COLO829 (cell line): ENCODE measurements around the gene PSTPIP2.
"Not testable (repeated sequence)": the region's sequence is repeated elsewhere in the genome, so short reads cannot be mapped to it uniquely, and the experiment has no call there.

ENCODE experiments used
- DNase-seq: peaks from one replicate; pipeline ENCODE4 v3.0.0; 2012; ENCODE audit warnings: low spot score

PSTPIP2 gene, protein sequence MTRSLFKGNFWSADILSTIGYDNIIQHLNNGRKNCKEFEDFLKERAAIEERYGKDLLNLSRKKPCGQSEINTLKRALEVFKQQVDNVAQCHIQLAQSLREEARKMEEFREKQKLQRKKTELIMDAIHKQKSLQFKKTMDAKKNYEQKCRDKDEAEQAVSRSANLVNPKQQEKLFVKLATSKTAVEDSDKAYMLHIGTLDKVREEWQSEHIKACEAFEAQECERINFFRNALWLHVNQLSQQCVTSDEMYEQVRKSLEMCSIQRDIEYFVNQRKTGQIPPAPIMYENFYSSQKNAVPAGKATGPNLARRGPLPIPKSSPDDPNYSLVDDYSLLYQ

DNA sequence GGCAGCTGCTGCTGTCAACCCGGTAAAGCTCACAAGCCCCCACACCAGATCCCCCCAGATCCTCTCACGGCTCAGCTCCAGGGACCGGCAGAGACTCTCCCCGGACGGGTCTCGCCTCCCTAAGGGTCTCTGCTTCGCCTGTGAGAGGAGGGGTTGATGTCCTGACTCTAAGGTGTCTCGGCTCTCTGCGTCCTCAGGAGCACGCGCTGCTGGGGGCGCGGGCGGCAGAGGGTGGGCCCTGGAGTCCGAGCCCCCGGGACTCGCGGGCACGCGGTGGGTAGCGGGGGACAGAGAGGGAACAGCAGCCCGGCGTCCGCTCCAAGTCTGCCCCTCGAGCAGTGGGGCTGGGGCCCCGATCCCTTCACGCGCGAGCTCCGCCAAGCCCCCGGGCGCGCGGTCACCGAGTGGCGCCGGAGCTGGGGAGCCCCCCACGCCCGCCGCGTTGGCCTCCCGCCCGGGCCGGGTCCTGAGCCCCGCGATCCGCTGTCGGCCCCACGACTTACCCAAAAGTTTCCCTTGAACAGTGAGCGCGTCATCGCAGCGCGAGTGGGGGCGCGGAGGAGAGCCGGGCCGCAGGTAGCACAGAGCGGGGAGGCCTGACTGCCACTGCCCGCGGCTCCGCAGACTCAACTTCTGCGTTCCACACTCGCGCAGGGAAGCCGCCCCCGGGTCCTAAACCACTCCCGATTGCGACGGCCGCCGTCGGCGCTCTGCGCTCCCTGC, at the start of gene PSTPIP2:
Gene PSTPIP2, minus strand, starts transcription at position 608 of the 723 bp plus-strand sequence. Its CDS starts 72 bp downstream, at position 536.
- DNase-seq, result no peak

DNA sequence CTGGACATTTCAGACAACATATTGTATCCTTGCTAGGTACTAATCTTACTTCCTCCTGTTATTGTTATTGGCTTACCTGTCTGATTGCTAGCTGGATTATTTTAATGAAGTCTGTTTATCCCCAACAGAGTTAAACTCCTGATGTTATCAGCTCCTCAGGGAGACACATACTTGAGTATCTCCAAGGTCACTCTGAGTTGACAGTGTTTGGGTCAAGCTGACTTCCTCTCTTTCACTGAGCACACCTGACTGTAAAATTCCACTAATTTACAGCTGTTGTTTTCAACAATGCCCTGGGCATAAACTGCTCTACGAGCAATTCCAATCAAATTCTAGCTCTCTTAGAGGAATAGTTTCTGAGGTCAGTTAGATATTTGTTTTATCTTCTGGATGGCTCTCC, 41.7 kb upstream of the PSTPIP2 start:
- no peak for DNase-seq

DNA sequence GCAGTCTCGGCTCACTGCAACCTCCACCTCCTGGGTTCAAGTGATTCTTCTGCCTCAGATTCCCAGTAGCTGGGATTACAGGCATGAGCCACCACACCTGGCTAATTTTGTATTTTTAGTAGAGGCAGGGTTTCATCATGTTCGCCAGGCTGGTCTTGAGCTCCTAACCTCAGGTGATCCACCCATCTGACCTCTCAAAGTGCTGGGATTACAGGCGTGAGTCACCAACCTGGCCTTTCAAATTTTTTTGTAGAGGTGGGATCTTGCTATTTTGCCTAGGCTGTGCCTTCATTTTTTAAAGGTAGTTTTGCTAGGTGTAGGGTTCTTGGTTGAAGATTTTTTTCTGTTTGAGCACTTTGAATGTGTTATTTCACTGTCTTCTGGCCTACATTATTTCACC, 38.3 kb upstream of the PSTPIP2 start:
- no peak for DNase-seq

DNA sequence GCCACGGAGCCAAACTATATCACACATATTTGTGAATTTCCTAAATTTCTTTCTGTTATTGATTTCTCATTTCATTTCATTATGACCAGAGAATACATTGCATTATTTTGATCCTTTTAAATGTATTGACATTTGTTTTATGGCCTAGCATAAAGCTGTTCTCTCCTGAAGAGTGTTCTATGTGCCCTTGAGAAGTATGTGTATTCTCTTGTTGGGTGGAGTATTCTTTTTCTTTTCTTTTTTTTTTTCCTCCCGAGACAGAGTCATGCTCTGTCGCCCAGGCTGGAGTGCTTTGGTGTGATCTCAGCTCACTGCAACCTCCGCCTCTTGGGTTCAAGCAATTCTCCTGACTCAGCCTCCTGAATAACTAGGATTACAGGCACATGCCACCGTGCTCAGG, 37.3 kb upstream of the PSTPIP2 start:
- no peak for DNase-seq

DNA sequence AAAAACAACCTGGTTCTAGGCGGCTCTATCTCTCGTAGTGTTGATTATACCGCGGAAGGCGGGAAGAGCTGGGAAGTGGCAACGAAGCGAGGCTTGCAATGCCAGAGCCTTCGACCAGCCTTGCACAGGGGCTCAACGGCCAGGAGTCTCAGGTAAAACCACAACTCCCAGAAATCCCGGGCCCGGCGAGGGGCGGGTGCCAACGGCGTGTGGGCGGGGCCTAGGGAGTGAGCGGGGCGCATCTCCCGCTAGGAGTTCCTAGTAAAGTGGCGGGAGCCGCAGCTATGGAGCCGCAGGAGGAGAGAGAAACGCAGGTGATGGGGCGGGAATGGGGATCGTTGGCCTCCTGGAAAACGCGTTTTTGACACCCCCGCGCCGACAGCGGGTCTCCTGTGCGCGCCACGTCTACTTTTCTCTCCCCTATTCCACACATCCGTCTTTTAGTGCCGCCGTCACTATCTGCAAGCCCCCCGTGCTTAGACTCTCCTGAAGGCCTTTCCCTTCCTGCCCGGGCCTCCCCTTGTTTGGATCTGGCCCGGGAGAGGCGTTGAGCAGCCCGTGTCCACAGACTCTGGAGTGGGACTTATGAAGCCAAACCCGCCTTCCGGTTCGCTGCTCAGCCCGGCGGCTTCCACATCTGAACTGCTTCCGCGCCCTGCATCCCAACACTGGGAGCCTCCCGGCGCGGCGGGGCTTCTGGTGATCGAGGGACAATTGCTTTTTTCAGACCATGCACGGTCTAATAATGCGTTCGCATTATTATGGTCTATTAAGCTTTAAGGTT, 32.3 kb upstream of the PSTPIP2 start, which contains the start of gene HAUS1:
Gene HAUS1, plus strand, starts transcription at position 258 of the 784 bp plus-strand sequence. Its CDS starts 27 bp downstream, at position 285.
- DNase-seq, result peak; percentile 84

DNA sequence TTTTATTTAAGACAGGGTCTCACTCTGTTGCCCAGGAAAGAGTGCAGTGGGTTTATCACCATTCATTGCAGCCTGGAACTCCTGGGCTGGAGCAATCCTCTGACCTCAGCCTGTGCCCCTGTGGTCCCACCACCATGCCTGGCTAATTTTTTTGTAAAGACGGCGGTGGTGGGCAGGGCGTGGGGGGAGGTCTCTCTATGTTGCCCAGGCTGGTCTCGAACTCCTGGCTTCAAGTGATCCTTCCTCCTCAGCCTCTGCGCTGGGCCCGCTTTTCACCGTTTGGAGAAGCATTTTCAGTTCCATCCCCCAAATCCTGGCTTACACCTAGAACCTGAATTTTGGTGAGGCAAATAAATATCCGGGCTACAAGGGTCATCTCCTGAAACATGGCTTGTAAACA, 27.4 kb upstream of the PSTPIP2 start:
- no peak for DNase-seq

DNA sequence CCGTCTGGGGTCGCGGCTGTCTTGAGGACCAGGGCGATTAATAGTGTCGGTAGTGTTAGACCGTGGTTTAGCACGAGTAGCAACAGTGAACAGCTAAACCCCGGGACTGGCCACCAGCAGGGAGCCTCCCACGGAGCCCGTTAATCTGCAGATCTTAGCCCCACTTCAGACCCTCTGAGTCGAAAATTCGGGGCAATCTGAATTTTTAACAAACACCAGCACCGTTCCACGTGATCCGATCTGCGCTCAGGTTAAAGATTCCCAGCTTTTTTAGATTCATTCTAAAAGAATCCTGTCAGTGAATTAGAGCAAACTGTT, 26.5 kb upstream of the PSTPIP2 start:
- no peak for DNase-seq

DNA sequence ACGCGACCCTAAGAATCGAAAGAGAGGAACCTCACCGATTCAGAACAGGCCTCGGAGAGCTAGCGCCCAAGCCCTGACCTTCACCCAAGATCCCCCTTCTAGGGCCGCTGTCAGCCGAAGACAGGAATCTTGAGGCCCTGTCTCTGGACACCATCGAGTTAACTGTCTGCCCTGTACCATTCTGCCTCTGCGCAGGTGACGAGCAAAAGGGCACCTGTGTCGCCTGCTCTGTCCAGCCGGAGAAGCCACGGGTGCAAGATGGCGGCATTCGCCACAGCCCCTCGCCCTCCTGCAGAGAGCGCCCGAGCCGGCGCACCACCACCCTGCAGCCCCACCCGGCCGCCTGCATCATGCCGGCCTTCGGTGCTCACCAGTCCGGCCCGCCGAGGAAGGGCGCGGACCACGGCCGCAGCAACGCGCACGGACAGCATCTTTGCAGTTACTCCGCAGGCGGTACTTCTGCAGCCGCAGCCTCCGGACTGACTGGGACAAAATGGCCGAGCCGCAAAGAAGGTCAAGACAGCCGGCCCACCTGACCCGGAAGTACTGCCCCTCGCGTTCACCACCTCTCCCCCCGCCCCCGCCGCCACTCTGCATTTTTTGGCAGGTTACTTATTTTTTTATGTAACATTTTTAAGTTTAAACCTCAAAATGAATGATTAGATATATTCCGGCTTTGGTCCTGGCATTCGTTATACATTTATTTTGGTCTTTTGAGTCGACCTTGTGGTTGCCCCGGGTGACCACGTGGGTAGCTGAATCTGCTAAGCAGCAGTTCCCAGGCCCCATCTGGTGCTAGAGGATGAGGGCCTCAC, 25.9 kb upstream of the PSTPIP2 start, which contains the start of gene ATP5F1A:
Gene ATP5F1A, minus strand, starts transcription at position 496 of the 815 bp plus-strand sequence. Its CDS starts 65 bp downstream, at position 431.
- DNase-seq, result peak; percentile 79

DNA sequence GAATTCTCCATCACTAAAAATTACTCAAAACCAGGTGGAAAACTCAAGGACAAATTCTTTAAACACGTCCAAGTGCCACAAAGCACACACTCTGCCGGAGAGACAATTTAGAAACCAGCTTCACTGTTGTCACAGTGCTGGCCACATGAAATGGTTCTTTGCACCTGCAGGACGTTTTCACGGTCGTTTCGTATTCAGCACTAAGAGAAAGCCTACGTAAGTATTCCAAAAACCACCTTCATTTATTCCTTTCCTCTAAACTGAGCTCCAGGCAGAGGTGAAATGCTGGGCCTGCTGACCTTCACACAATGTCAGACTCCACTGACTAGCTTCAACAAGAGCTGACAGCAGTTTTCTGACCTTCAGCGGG, 25.4 kb upstream of the PSTPIP2 start:
- no peak for DNase-seq

DNA sequence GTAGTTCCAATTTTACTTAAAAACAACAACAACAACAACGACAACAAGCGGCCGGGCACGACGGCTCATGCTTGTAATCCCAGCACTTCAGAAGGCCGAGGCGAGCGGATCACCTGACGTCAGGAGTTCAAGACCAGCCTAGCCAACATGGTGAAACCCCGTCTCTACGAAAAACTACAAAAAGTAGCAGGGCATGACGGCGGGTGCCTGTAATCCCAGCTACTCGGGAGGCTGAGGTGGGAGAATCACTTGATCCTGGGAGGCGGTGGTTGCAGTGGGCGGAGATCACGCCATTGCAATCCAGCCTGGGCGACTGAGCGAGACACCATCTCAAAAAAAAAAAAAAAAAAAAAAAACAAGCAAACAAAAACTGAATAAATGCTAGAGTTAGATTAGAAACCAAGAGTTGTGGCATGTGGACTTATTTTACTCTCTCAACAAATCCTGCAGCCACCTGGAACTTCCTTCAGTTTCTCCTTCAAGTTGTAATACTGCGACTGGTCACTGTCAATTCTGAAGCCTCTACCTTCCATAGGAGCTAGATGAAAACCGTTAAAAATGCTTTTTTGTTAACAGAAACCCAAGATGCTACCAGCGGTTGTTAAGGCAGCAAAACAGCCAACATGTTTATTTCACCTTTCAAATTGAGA, 24.7 kb upstream of the PSTPIP2 start:
- no peak for DNase-seq

DNA sequence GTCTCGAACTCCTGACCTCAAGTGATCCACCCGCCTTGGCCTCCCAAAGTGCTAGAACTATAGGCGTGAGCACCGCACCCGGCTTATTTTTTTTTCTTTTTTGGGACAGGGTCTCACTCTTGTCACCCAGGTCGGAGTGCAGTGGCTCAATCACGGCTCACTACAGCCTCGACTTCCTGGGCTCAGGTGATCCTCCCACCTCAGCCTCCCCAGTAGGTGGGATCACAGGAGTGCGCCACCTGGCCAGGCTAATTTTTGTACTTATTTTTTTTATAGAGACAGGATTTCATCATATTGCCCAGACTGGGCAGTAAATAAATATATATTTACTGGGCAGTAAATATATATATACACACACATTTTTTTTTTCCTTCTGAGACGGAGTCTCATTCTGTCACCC, 23.5 kb upstream of the PSTPIP2 start:
- DNase-seq, result no peak

DNA sequence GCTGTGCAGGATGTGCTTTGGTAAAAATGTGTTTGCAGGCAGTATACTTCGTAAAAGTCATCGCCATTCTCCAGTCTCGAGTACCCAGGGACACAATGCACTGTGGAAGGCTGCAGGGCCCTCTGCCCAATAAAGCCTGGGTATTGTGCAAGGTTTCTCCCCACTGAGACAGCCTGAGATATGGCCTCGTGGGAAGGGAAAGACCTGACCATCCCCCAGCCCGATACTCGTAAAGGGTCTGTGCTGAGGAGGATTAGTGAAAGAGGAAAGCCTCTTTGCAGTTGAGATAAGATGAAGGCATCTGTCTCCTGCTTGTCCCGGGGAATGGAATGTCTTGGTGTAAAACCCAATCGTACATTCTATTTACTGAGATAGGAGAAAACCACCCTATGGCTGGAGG, 16.4 kb upstream of the PSTPIP2 start:
- DNase-seq, result not testable (repeated sequence)

DNA sequence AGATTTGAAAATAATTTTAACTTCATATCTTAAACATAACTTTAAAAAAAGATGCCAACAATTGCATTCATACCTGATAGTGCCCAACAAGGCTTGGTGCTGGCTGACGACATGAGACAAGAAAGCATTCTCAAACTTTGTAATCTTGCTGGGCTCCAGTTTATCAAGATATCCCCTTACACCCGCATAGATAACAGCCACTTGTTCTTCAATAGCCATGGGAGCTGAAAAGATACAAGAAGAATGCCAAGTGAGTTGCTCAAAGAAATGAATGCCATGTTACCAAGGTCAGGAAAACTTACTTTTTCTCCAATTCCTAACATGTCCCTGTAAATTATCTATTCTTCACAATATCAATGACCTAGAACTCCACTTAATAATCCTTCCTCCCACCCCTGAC, 12.4 kb upstream of the PSTPIP2 start:
- no peak for DNase-seq

DNA sequence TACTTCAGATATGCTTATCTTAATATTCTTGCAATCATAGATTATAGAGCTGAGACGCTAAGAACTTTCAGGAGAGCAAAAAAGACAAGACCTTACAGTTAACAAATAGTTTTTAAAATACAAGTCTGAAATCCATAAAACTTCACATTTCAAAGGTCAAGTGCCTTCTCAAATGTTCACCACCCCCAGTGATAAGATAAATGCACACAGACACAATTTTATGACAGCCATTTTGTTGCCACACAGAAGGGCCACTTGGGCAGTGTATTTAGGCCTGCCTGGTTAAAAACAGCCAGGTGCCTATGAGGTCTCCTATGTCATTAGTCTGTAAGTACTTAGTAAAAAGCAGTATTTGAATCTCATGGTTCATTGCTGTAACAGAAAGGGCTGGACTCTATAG, 8.1 kb upstream of the PSTPIP2 start:
- no peak for DNase-seq

DNA sequence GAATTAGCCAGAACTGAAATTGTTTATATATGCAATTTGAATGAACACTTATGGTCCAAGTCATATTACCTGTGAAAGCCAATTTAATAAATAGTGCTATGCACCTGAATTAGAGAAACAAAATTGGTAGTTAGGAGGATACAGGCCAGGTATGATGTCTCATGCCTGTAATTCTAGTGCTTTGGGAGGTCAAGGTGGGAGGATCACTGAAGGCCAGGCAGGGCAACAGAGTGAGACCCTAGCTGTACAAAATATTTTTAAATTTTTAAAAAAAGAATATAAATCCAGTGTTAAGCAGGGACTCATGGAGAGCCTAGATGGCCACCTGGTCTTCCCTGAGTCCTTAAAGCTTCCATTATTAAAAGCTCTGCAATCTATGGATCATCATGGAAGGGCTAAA, 7.3 kb upstream of the PSTPIP2 start:
- DNase-seq, result no peak

DNA sequence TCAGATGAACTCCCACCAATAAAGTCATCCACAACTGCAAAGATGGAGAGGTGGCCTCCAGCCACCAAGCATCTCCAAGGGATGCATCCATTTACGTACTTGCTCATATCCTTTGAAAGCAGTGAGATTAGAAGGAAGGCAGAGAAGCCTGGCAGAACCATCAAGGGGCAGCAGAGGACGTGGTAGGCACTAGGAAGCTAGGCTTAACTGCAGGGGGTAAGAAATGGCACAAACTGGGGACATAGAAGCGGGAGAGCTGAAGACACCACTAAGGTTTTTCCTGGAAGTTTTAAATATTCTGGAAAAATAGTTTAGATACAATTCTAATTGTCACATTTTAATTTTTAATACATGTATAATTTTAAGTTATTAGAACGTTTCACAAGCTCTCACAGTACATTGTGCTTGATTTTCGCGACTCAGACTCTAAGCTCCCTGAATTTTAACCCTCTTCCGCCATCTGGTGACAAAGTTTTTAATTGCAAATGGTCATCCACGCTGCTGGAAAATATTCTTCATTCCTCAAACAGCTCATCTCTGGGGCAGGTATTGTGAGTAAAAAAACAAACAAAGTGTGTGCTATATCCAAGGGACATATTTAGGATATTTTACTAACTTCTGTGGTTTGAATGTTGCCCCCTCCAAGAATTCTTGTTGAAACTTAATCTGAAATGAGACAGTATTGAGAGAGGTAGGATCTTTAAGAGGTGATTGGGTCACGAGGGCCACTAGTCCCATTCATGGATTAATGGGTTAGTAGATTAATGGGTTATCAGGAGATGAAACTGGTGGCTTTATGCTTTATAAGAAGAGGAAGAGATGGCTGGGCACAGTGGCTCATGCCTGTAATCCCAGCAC, 1.6 kb upstream of the PSTPIP2 start:
- peak; percentile 31 for DNase-seq

DNA sequence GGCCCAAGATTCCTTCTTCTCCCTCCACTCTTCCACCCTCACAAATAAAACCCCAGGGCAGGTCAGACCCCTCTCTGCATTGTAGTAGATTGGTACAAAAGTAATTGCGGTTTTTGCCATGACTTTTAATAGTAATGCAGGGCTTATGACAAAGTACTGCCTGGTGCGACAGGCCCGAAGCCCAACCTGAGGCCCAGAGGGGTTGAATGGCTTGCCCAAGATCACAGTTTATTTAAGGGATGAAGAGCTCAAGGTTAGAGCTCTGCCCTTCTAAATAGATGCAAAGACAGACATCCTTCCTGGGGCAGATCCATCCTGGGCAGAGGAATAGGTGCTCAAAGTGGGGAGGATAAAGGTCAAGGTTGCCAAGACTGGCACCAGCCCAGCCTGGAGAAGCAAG, 899 bp upstream of the PSTPIP2 start:
- DNase-seq, result no peak

DNA sequence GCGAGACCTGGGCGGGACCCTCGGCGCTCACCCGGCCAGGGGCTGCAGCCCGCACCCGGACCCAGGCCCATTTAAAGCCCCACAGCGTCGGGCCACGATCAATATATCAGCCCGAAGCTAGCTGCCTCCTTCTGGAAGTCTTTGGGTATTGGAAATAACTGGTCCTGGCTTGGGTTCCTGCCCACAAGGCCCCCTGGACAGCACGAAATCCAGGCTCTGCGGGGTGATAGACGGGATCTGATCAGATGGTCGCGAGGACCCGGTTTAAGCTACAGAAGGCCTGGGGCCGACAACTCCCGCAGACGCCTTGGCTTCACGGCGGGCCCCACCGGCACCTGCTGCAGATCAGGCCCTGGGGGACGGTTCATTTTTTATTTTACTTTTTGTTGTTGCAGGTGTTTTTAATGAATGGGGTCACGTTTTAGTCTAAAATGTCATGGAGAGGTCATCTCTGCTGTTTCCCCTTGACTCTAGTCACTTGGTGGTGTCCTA, 362 bp upstream of the PSTPIP2 start:
- no peak for DNase-seq

DNA sequence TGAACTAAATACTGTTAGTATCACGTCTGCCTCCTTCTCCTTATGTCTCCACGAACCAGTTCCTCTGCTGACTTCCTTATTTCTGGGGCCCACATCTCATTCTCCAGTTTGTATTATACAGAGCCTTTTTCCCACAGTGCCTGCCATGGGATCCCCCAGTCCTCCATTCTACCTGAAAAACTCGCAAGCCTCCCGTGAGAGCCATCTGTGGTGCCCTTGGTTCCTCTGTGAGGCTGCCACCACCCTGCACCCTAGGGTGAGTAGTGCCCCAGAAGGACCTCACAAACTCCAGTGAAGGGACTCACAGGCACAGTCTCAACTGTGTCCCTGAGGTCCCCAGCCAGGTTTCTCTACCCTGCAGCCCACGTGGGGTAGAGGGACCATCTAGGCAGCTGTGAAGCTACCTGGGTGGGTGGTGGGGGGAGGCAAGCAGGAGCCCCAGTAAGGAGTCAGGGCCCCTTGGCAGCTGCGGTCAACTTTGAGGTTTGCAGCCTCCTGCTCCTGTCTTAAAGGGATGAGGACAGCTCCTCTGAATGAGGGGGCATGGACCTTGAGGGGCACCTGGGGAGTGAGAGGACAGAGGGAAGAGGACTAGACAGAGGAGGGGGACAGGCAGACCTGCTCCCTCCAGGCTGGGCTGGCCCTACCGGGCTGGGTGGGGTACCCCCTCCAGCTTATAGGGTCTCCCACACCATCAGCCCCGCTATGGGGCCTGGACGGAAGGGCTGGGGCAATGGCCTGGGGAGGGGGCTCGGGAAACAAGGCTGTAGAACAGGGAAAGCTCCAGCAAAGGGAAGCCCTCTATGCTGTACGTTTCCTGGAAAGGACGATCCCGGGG, 1.0 kb downstream of the PSTPIP2 start:
- DNase-seq, result no peak
